A673 (cell line): Measurements from ENCODE around the gene SNRNP40.

Experiments
- CTCF ChIP-seq: fragments of 300-800, 200-600 bp; sonication (generic); conservative IDR thresholded peaks from 2 replicates; pipeline ENCODE4 v1.5.1; 2017; ENCODE audit warnings: low read depth, mild to moderate bottlenecking, antibody characterized with exemption, low read length, moderate library complexity, mixed read lengths
- EZH2 ChIP-seq: fragments of 200-600 bp; sonication (generic); IDR thresholded peaks from 2 replicates; pipeline ENCODE4 v1.6.1; 2017; ENCODE audit warnings: borderline replicate concordance, low read depth, mild to moderate bottlenecking, mixed read lengths, antibody characterized with exemption, low read length; ENCODE audit not compliant: poor library complexity, severe bottlenecking

DNA sequence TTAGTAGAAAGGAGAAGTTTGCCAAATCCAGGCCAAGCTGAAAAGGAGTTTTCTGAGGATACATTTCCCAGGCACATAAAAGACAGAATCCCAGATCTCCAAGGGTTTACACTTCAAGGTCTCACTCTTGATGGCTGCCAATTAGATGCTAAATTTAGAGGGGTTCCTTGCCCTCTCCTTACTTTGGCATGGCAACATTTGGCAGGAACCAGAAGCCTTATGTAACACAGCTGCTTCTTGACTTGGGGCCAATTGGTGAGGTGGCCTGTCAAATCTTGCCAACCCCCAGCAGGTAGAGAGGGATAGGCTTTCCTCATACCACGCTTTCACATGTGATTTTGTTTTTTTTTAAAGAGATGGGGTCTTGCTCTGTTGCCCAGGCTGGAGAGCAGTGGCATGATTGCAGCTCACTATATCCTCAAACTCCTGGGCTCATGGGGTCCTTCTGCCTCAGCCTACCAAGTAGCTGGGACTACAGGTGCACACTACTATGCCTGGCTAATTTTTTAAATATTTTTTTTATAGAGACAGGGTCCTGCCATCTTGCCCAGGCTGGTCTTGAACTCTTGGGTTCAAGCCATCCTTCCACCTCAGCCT lies 31.7 kb downstream of the SNRNP40 start:
- TF ChIP-seq CTCF, result no peak
- no peak for TF ChIP-seq EZH2
